ENCODE measurements around the gene CCNG2. TPM values are rescaled to one million over a fixed set of nuclear protein-coding genes. Genes with fewer than 3 reads are reported as not detected.

The CCNG2 gene
- total RNA-seq, 4 donors from 2014 or later = 24.7 to 41.8 (median 29.2) TPM

GRCh38 chr4:77167173-77167572 lies 10.2 kb downstream of the CCNG2 start:
- intact Hi-C loops (cut with DNase I) = no loop called here
- no peak overlapping the region for H3K27ac ChIP-seq
- peaks cover 17 to 32% of the 10 kb centered on the region in 2 donors for H3K36me3 ChIP-seq
- H3K4me1 ChIP-seq = no peaks in the 10 kb centered on the region
- DNase-seq = no peak
- H3K4me3 ChIP-seq (replicated peaks in 1 of 3) = no peak overlapping the region
- WGBS, 2 donors = 90 to 94% methylated on average over 1 of the region's 1 CpG
- no peaks in the 10 kb centered on the region for H3K27me3 ChIP-seq
- H3K9me3 ChIP-seq = no peaks in the 10 kb centered on the region
- TF ChIP-seq POLR2A (IDR thresholded peaks at IDR 0.05) = no peak
- no peak for TF ChIP-seq CTCF (IDR thresholded peaks at IDR 0.05)

GRCh38 chr4:77167866-77168265 lies 10.9 kb downstream of the CCNG2 start:
- no peak overlapping the region for H3K4me3 ChIP-seq (replicated peaks in 1 of 3)
- H3K27me3 ChIP-seq = no peaks in the 10 kb centered on the region
- DNase-seq = no peak
- WGBS, 2 donors = 82 to 89% methylated on average over 3 of the region's 3 CpGs
- no peaks in the 10 kb centered on the region for H3K9me3 ChIP-seq
- TF ChIP-seq POLR2A (IDR thresholded peaks at IDR 0.05) (no peak), CTCF (IDR thresholded peaks at IDR 0.05) (no peak)
- intact Hi-C loops (cut with DNase I) = no loop called here
- H3K36me3 ChIP-seq = peaks cover 11 to 27% of the 10 kb centered on the region in 2 donors
- H3K27ac ChIP-seq = no peak overlapping the region
- H3K4me1 ChIP-seq = no peaks in the 10 kb centered on the region

GRCh38 chr4:77169481-77169880 lies 12.5 kb downstream of the CCNG2 start:
- no peaks in the 10 kb centered on the region for H3K4me1 ChIP-seq
- 47 to 62% methylated on average over 3 of the region's 3 CpGs for WGBS, 2 donors
- H3K27ac ChIP-seq = no peak overlapping the region
- intact Hi-C loops (cut with DNase I) = no loop called here
- H3K9me3 ChIP-seq = no peaks in the 10 kb centered on the region
- no peak for TF ChIP-seq POLR2A (IDR thresholded peaks at IDR 0.05)
- no peak for TF ChIP-seq CTCF (IDR thresholded peaks at IDR 0.05)
- DNase-seq = no peak
- no peaks in the 10 kb centered on the region for H3K27me3 ChIP-seq
- H3K4me3 ChIP-seq (replicated peaks in 1 of 3) = no peak overlapping the region
- H3K36me3 ChIP-seq = peaks cover 3 to 22% of the 10 kb centered on the region in 2 donors

GRCh38 chr4:77170926-77171325 lies 13.9 kb downstream of the CCNG2 start:
- no peaks in the 10 kb centered on the region for H3K27me3 ChIP-seq
- H3K36me3 ChIP-seq = peaks cover 0 to 10% of the 10 kb centered on the region in 2 donors
- no peak overlapping the region for H3K27ac ChIP-seq
- intact Hi-C loops (cut with DNase I) = no loop called here
- H3K4me1 ChIP-seq = no peaks in the 10 kb centered on the region
- TF ChIP-seq POLR2A (IDR thresholded peaks at IDR 0.05) (no peak), CTCF (IDR thresholded peaks at IDR 0.05) (no peak)
- no peak overlapping the region for H3K4me3 ChIP-seq (replicated peaks in 1 of 3)
- no peak for DNase-seq
- WGBS, 2 donors = 96 to 98% methylated on average over 4 of the region's 4 CpGs
- no peaks in the 10 kb centered on the region for H3K9me3 ChIP-seq

- TF ChIP-seq POLR2A (IDR thresholded peaks at IDR 0.05) (no peak), CTCF (IDR thresholded peaks at IDR 0.05) (no peak)
These were observed 15.3 kb downstream of the CCNG2 start for GRCh38 chr4:77172336-77172735.

More at GRCh38 chr4:77172336-77172735, 15.3 kb downstream of the CCNG2 start:
- no peaks in the 10 kb centered on the region for H3K9me3 ChIP-seq
- H3K4me1 ChIP-seq = no peaks in the 10 kb centered on the region
- WGBS, 2 donors = 70 to 77% methylated on average over 3 of the region's 3 CpGs
- H3K27ac ChIP-seq = no peak overlapping the region
- DNase-seq = no peak
- intact Hi-C loops (cut with DNase I) = no loop called here
- H3K36me3 ChIP-seq = peaks cover 0 to 5% of the 10 kb centered on the region in 2 donors
- H3K27me3 ChIP-seq = no peaks in the 10 kb centered on the region
- no peak overlapping the region for H3K4me3 ChIP-seq (replicated peaks in 1 of 3)

All from thyroid gland (tissue), 4 donors.